T-helper 17 cell (primary cell): ENCODE data around the gene MYDGF. TPM values are rescaled to one million over a fixed set of nuclear protein-coding genes. Genes with fewer than 3 reads are reported as not detected.

Experiments
- ATAC-seq: fragments of 150-1000 bp; cut with Tn5 transposase; 2 replicates; pipeline ENCODE4 v1.10.0; 2021; ENCODE audit warnings: mild to moderate bottlenecking, moderate library complexity
- DNase-seq, 3 donors: peaks; one replicate each; pipeline versions ENCODE4 v3.0.0 to v3.0.0-alpha.2; 2020 to 2021
- H3K9me3 ChIP-seq: one replicate; pipeline ENCODE4 v1.7.0; 2013; ENCODE audit warnings: low read length, mild to moderate bottlenecking; ENCODE audit not compliant: control insufficient read depth, poor library complexity, severe bottlenecking
- H3K27ac Mint-ChIP-seq: one replicate; pipeline ENCODE4 v1.8.0; 2022; ENCODE audit warnings: mild to moderate bottlenecking, moderate library complexity, mixed read lengths
- H3K27me3 Mint-ChIP-seq: one replicate; pipeline ENCODE4 v1.8.0; 2022; ENCODE audit warnings: mixed read lengths
- H3K36me3 Mint-ChIP-seq: one replicate; pipeline ENCODE4 v1.8.0; 2022; ENCODE audit warnings: low read depth, mixed read lengths
- H3K4me1 Mint-ChIP-seq: one replicate; pipeline ENCODE4 v1.8.0; 2022; ENCODE audit warnings: mild to moderate bottlenecking, mixed read lengths
- H3K4me3 Mint-ChIP-seq: one replicate; pipeline ENCODE4 v1.8.0; 2022; ENCODE audit warnings: mild to moderate bottlenecking, moderate library complexity, mixed read lengths
- total RNA-seq, 4 donors: library from RNA in 2 of 4; stranded (reverse) in 2 of 4; gene quantifications; one replicate each; pipeline ENCODE4 v1.2.3 and lab custom pipeline; 2022 to 2026

Gene MYDGF
- total RNA-seq, 2 donors from 2014 or later = 33.9 to 37.9 TPM

DNA sequence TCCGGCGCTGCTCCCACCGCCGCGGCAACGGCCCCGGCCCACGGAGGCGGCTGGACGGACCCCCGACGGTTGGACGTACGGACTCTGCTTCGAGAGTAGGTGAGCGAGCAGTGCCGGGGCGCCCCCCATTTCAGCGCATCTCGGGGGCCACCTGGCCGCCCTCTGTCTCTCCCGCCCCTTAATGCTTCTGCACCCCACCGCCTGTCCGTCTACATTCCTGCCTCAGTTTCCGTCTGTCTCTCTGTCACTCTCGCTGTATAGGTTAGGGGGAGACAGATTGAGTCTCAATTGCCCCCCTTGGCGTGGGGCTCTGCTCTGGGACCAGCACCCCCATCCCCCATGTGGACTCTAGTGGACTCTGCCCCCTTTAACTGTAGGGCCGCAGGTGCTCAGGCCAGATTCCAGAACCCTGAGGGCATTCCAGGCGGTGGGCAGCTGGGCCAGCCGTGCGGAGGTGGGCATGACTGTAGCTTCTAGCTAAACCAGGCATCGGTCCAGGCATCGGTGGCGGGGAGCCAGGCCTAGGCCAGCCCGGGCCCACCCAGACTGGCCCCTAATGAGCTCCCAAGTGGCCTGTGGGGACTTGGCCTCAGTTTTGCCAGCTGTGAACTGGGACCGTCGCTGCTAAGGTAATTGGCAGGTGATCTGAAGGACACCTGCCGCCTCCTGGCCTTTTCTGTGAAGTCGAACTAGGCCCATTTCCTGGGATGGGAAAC is 30.5 kb downstream of the MYDGF start:
- no peaks in the 10 kb centered on the region for H3K9me3 ChIP-seq
- Mint-ChIP-seq H3K27me3 (no peaks in the 10 kb centered on the region), H3K27ac (peak overlapping the region; percentile 100), H3K4me3 (peak overlapping the region; percentile 96), H3K4me1 (peaks cover 18% of the 10 kb centered on the region), H3K36me3 (no peaks in the 10 kb centered on the region)
- ATAC-seq (no peak), DNase-seq (no peak)

- ATAC-seq (peak; percentile 95), DNase-seq (peak; percentile 99 to 100 (median 99))
- Mint-ChIP-seq H3K27me3 (no peaks in the 10 kb centered on the region), H3K27ac (peak within 1 kb of the TSS; percentile 100), H3K36me3 (no peaks in the 10 kb centered on the region), H3K4me1 (peaks cover 18% of the 10 kb centered on the region), H3K4me3 (peak within 1 kb of the TSS; percentile 96)
- H3K9me3 ChIP-seq = no peaks in the 10 kb centered on the region
Observed at GRCh38 chr19:4638828-4639530, 31.2 kb downstream of the MYDGF start, which contains the start of gene TNFAIP8L1. TNFAIP8L1 (plus strand) TSS chr19:4639516; CDS start chr19:4651870, 12,354 bp downstream.

DNA sequence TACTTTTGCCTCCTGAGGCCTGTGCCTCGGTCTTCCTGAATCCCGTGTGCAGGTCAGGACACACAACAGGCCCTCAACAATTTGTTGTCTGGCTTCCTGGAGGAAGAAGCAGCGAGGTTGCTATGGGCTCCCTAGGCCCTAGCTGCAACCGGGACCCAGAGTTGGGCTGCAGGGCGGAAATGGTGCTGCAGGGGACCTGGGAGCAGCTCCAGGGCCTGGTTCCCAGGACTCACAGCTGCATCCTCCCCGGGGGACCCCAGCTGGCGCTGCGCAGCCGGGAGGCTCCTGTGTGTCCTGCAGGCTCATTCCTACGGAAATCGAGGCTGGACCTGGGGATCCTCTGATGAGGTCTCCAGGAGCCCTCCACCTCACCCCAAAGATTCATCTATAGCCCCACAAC is 31.8 kb downstream of the MYDGF start:
- ATAC-seq (no peak), DNase-seq (no peak)
- H3K9me3 ChIP-seq = no peaks in the 10 kb centered on the region
- Mint-ChIP-seq H3K27ac (peak overlapping the region; percentile 100), H3K27me3 (no peaks in the 10 kb centered on the region), H3K4me1 (peaks cover 19% of the 10 kb centered on the region), H3K36me3 (no peaks in the 10 kb centered on the region), H3K4me3 (peak overlapping the region; percentile 96)

DNA sequence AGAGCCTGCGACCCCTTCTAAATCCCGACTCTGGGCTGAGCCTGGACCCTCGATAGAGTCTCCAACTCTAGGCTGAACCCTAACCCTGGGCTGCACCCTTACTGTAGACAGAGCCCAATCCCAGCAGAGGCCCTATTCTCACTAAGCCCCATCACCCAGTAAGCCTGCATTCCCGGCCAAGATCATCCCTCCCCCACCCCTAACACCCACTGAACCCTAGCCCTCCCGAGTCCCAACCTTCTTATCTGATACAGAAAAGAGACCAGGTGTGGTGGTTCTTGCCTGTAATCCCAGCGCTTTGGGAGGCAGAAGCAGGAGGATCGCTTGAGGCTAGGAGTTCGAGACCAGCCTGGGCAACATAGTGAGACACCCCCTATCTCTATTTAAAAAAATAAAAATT is 33.4 kb downstream of the MYDGF start:
- peaks cover 23% of the 10 kb centered on the region for H3K4me1 Mint-ChIP-seq
- DNase-seq (no peak), ATAC-seq (no peak)
- no peaks in the 10 kb centered on the region for H3K27me3 Mint-ChIP-seq
- no peak overlapping the region for H3K4me3 Mint-ChIP-seq
- no peaks in the 10 kb centered on the region for H3K36me3 Mint-ChIP-seq
- H3K9me3 ChIP-seq = no peaks in the 10 kb centered on the region
- peak overlapping the region; percentile 100 for H3K27ac Mint-ChIP-seq

GRCh38 chr19:4636151-4636717 is 33.9 kb downstream of the MYDGF start:
- Mint-ChIP-seq H3K36me3 (no peaks in the 10 kb centered on the region), H3K4me3 (peak overlapping the region; percentile 62), H3K27ac (peak overlapping the region; percentile 100), H3K27me3 (no peaks in the 10 kb centered on the region), H3K4me1 (peaks cover 21% of the 10 kb centered on the region)
- peak; percentile 69 to 77 (median 76) for DNase-seq
- ATAC-seq = no peak
- H3K9me3 ChIP-seq = no peaks in the 10 kb centered on the region

DNA sequence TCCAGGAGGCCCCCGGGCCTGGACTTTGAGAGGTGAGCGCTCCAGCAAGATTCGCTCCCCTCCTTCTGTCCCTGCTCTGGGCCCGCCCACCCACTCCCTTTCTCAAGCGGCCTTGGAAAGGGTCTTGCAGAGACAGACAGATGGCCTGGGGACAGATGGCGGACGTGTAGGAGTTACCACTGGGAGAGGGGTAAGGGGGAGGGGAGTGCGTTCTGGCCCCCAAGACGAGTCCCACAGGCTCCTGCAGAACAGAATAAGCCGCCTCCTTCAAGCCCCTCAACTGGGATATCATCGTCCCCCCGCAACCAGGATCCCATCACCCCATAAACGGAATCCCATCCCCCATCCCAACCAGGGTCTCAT is 34.4 kb downstream of the MYDGF start:
- H3K36me3 Mint-ChIP-seq = no peaks in the 10 kb centered on the region
- ATAC-seq (no peak), DNase-seq (no peak)
- H3K27me3 Mint-ChIP-seq = no peaks in the 10 kb centered on the region
- H3K27ac Mint-ChIP-seq = no peak overlapping the region
- peak overlapping the region; percentile 62 for H3K4me3 Mint-ChIP-seq
- peaks cover 19% of the 10 kb centered on the region for H3K4me1 Mint-ChIP-seq
- no peaks in the 10 kb centered on the region for H3K9me3 ChIP-seq

GRCh38 chr19:4633140-4633967 is 36.8 kb downstream of the MYDGF start:
- peak; percentile 68 for ATAC-seq
- Mint-ChIP-seq H3K4me1 (peaks cover 9% of the 10 kb centered on the region), H3K27ac (peak overlapping the region; percentile 53), H3K27me3 (no peaks in the 10 kb centered on the region), H3K4me3 (peak overlapping the region; percentile 39), H3K36me3 (no peaks in the 10 kb centered on the region)
- no peaks in the 10 kb centered on the region for H3K9me3 ChIP-seq
- DNase-seq = peak in 1 of 3 donors; percentile 43

GRCh38 chr19:4624733-4625362 is 45.3 kb downstream of the MYDGF start:
- no peaks in the 10 kb centered on the region for H3K9me3 ChIP-seq
- no peaks in the 10 kb centered on the region for H3K4me1 Mint-ChIP-seq
- no peak overlapping the region for H3K27ac Mint-ChIP-seq
- peaks cover 2% of the 10 kb centered on the region for H3K36me3 Mint-ChIP-seq
- no peak overlapping the region for H3K4me3 Mint-ChIP-seq
- ATAC-seq (no peak), DNase-seq (no peak)
- peaks cover 26% of the 10 kb centered on the region for H3K27me3 Mint-ChIP-seq

DNA sequence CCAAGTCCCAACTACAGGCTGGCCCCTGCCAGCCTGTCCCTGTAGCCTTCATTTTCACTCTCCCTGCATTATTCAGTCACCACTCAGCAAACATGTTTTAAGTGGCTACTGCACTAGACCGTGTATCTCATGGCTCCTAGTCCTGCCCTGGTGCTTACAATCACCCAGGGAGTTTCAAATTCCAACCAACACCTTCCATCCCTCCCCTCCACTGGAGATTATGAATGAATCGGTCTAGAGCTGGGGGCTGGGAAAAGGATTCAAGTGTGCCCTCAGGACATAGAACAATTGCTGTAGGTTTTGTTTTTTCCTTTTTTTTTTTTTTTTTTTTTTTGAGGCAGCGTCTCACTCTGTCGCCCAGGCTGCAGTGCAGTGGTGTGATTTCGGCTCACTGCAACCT is 45.8 kb downstream of the MYDGF start:
- ATAC-seq (no peak), DNase-seq (no peak)
- Mint-ChIP-seq H3K36me3 (peaks cover 2% of the 10 kb centered on the region), H3K27ac (no peak overlapping the region), H3K27me3 (peaks cover 29% of the 10 kb centered on the region), H3K4me1 (no peaks in the 10 kb centered on the region), H3K4me3 (no peak overlapping the region)
- no peaks in the 10 kb centered on the region for H3K9me3 ChIP-seq

DNA sequence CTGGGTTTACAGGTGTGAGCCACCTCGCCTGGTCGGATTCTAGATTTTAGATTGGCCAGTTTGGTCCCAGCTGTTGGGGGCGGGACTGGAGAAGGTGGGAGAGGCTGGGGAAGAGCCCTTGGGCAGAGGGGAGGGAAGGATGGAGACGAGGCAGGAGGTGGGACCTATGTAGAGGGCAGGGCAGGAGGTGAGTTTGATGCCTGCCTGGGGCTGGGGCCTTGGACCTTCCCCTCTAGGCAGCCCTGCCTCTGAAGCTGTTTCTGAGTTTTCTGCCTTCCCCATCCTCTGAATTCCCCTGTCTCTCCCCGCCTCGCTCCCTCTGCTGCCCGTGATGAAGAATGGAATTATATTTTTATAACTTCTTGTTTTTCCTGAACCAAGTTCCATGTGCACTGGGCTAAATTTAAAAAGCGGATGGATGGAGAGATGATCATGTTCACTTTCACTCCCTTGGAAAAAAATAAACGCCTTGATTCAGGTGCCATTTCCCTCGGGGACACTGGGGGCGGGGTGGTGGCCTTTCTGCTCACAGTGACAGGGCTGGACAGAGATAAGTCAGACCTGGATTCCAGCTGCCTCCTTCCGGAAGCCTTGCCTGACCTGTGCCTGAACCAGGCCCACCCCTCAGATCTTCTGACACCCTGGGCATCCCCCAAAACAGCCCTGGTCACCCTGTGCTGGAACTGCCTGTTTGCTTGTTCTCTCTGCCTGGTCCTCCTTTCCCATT is 47.3 kb downstream of the MYDGF start:
- no peak overlapping the region for H3K27ac Mint-ChIP-seq
- H3K36me3 Mint-ChIP-seq = no peaks in the 10 kb centered on the region
- H3K4me3 Mint-ChIP-seq = no peak overlapping the region
- no peaks in the 10 kb centered on the region for H3K4me1 Mint-ChIP-seq
- DNase-seq = no peak
- no peak for ATAC-seq
- peaks cover 30% of the 10 kb centered on the region for H3K27me3 Mint-ChIP-seq
- H3K9me3 ChIP-seq = no peaks in the 10 kb centered on the region

- no peaks in the 10 kb centered on the region for H3K36me3 Mint-ChIP-seq
- H3K9me3 ChIP-seq = no peaks in the 10 kb centered on the region
- no peak for ATAC-seq
- peaks cover 33% of the 10 kb centered on the region for H3K27me3 Mint-ChIP-seq
- DNase-seq = no peak
- H3K4me3 Mint-ChIP-seq = no peak overlapping the region
- no peak overlapping the region for H3K27ac Mint-ChIP-seq
- peaks cover 3% of the 10 kb centered on the region for H3K4me1 Mint-ChIP-seq
Observed at GRCh38 chr19:4620675-4621074, 49.5 kb downstream of the MYDGF start.

DNA sequence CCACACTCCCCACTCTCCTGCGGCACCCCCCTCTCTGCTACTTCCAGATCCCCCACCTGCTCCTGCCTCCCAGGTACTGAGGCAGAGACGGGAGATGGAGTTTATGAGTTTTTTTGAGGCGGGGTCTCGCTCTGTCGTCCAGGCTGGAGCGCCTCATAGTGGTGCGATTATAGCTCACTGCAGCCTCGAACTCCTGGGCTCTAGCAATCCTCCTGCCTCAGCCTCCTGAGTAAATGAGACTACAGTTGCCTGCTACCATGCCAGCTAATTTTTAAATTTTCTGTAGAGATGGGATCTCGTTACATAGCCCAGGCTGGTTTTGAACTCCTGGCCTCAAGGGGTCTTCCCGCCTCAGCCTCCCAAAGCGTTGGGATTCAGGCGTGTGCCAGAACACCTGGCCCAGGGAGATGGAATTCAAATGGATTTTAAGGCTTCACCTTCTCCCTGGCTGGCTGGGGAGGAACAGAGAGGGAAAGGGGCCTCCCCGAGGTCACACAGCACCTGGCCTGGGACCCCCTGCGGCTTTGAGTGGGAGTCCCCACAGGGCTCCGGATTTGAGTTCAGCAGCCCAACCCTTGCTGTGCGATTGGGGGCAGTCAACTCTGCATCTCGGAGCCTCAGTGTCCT is 50.4 kb downstream of the MYDGF start:
- DNase-seq (no peak), ATAC-seq (no peak)
- no peaks in the 10 kb centered on the region for H3K9me3 ChIP-seq
- Mint-ChIP-seq H3K27ac (no peak overlapping the region), H3K4me3 (no peak overlapping the region), H3K4me1 (peaks cover 3% of the 10 kb centered on the region), H3K36me3 (no peaks in the 10 kb centered on the region), H3K27me3 (peaks cover 34% of the 10 kb centered on the region)
